H9 (cell line): ENCODE results near the gene YKT6. TPM values are rescaled to one million over a fixed set of nuclear protein-coding genes. Genes with fewer than 3 reads are reported as not detected.

Experiments used
- DNase-seq: peaks from one replicate; pipeline ENCODE4 v3.0.0-alpha.2; 2017
- H2AFZ ChIP-seq: one replicate; pipeline ENCODE4 v1.6.1; 2013; ENCODE audit warnings: mild to moderate bottlenecking, low read length, control low read depth, moderate library complexity
- H2AK5ac ChIP-seq: 2 replicates; pipeline ENCODE4 v1.6.1; 2013; ENCODE audit warnings: low read length, control low read depth, mixed read lengths; ENCODE audit not compliant: insufficient read length
- H2BK120ac ChIP-seq: one replicate; pipeline ENCODE4 v1.6.1; 2013; ENCODE audit warnings: low read depth, mild to moderate bottlenecking, low read length, control low read depth, inconsistent platforms; ENCODE audit not compliant: poor library complexity, severe bottlenecking
- H2BK12ac ChIP-seq: 2 replicates; pipeline ENCODE4 v1.6.1; 2013; ENCODE audit warnings: low read length, control low read depth, mixed read lengths, low read depth; ENCODE audit not compliant: insufficient read length
- H2BK15ac ChIP-seq: 2 replicates; pipeline ENCODE4 v1.6.1; 2013; ENCODE audit warnings: low read depth, low read length, control low read depth
- H2BK20ac ChIP-seq: one replicate; pipeline ENCODE4 v1.6.1; 2013; ENCODE audit warnings: low read depth, mild to moderate bottlenecking, low read length, control low read depth, inconsistent platforms; ENCODE audit not compliant: poor library complexity, severe bottlenecking
- H2BK5ac ChIP-seq: 2 replicates; pipeline ENCODE4 v1.6.1; 2013; ENCODE audit warnings: low read length, control low read depth, mixed read lengths; ENCODE audit not compliant: insufficient read length
- H3K14ac ChIP-seq: 2 replicates; pipeline ENCODE4 v1.6.1; 2013; ENCODE audit warnings: low read length, control low read depth; ENCODE audit not compliant: insufficient read depth
- H3K18ac ChIP-seq: 2 replicates; pipeline ENCODE4 v1.6.1; 2013; ENCODE audit warnings: low read depth, mild to moderate bottlenecking, mixed read lengths, low read length, control low read depth; ENCODE audit not compliant: insufficient read length
- H3K23ac ChIP-seq: 2 replicates; pipeline ENCODE4 v1.6.1; 2013; ENCODE audit warnings: low read length, control low read depth, mixed read lengths, low read depth; ENCODE audit not compliant: insufficient read length
- H3K23me2 ChIP-seq: 2 replicates; pipeline ENCODE4 v1.6.1; 2013; ENCODE audit warnings: low read depth, mild to moderate bottlenecking, mixed read lengths, low read length, control low read depth; ENCODE audit not compliant: insufficient read length, poor library complexity, severe bottlenecking
- H3K27ac ChIP-seq: 2 replicates; pipeline ENCODE4 v1.5.1; 2013; ENCODE audit warnings: low read length, control low read depth, mixed read lengths, low read depth; ENCODE audit not compliant: insufficient read length
- H3K27me3 ChIP-seq: 2 replicates; pipeline ENCODE4 v1.6.1; 2013; ENCODE audit warnings: low read length, control low read depth, inconsistent platforms; ENCODE audit not compliant: insufficient read depth
- H3K4ac ChIP-seq: 2 replicates; pipeline ENCODE4 v1.6.1; 2013; ENCODE audit warnings: low read depth, mild to moderate bottlenecking, control low read depth, inconsistent platforms, low read length, moderate library complexity
- H3K4me1 ChIP-seq: 2 replicates; pipeline ENCODE4 v1.6.1; 2013; ENCODE audit warnings: low read length, control low read depth, inconsistent platforms; ENCODE audit not compliant: insufficient read depth
- H3K4me2 ChIP-seq: 2 replicates; pipeline ENCODE4 v1.6.1; 2013; ENCODE audit warnings: low read length, control low read depth, mixed read lengths; ENCODE audit not compliant: insufficient read length, insufficient read depth
- H3K56ac ChIP-seq: 2 replicates; pipeline ENCODE4 v1.6.1; 2013; ENCODE audit warnings: low read depth, mild to moderate bottlenecking, mixed read lengths, low read length, control low read depth; ENCODE audit not compliant: insufficient read length
- H3K79me1 ChIP-seq: 2 replicates; pipeline ENCODE4 v1.6.1; 2013; ENCODE audit warnings: low read depth, mild to moderate bottlenecking, moderate library complexity, low read length, control low read depth, inconsistent platforms; ENCODE audit not compliant: insufficient read depth, poor library complexity, severe bottlenecking
- H3K79me2 ChIP-seq: 2 replicates; pipeline ENCODE4 v1.6.1; 2013; ENCODE audit warnings: low read length, control low read depth, inconsistent platforms; ENCODE audit not compliant: insufficient read depth
- H3K9ac ChIP-seq: 2 replicates; pipeline ENCODE4 v1.6.1; 2013; ENCODE audit warnings: low read length, control low read depth, mixed read lengths; ENCODE audit not compliant: insufficient read length; ENCODE audit errors: extremely low read depth
- H3K9me3 ChIP-seq: one replicate; pipeline ENCODE4 v1.6.1; 2013; ENCODE audit warnings: low read depth, low read length, inconsistent platforms; ENCODE audit not compliant: control insufficient read depth
- H3T11ph ChIP-seq: one replicate; pipeline ENCODE4 v1.6.1; 2013; ENCODE audit warnings: mild to moderate bottlenecking, low read length, control low read depth, inconsistent platforms
- H4K20me1 ChIP-seq: one replicate; pipeline ENCODE4 v1.6.1; 2013; ENCODE audit not compliant: control insufficient read depth, insufficient read length, insufficient read depth
- H4K5ac ChIP-seq: 2 replicates; pipeline ENCODE4 v1.6.1; 2013; ENCODE audit warnings: low read depth, mild to moderate bottlenecking, mixed read lengths, low read length, control low read depth; ENCODE audit not compliant: insufficient read length
- H4K8ac ChIP-seq: replicated peaks from 2 replicates; pipeline ENCODE4 v1.6.1; 2013; ENCODE audit warnings: low read length, control low read depth, mixed read lengths, low read depth; ENCODE audit not compliant: insufficient read length
- H4K91ac ChIP-seq: 2 replicates; pipeline ENCODE4 v1.6.1; 2013; ENCODE audit warnings: low read depth, mild to moderate bottlenecking, moderate library complexity, mixed read lengths, low read length, control low read depth; ENCODE audit not compliant: insufficient read length
- H3K27ac Mint-ChIP-seq, 3 experiments: 2 replicates in 2 of 3; 3 replicates in 1 of 3; pipeline ENCODE4 v1.8.0; 2020 to 2021; ENCODE audit warnings: mixed read lengths in 3 of 3, mild to moderate bottlenecking in 1 of 3, moderate library complexity in 1 of 3
- H3K27me3 Mint-ChIP-seq: 2 replicates; pipeline ENCODE4 v1.8.0; 2021; ENCODE audit warnings: low read depth, mild to moderate bottlenecking, moderate library complexity, mixed read lengths
- H3K36me3 Mint-ChIP-seq, 3 experiments: 2 replicates in 2 of 3; 3 replicates in 1 of 3; pipeline ENCODE4 v1.8.0; 2020 to 2021; ENCODE audit warnings: low read depth in 3 of 3, mixed read lengths in 3 of 3; ENCODE audit not compliant: insufficient read depth in 1 of 3
- H3K4me1 Mint-ChIP-seq, 2 experiments: 2 replicates each; pipeline ENCODE4 v1.8.0; 2020; ENCODE audit warnings: mixed read lengths in 2 of 2
- H3K4me3 Mint-ChIP-seq, 2 experiments: 2 replicates in 1 of 2; 3 replicates in 1 of 2; pipeline ENCODE4 v1.8.0; 2020 to 2021; ENCODE audit warnings: mild to moderate bottlenecking in 2 of 2, mixed read lengths in 2 of 2, moderate library complexity in 1 of 2
- H3K9me3 Mint-ChIP-seq, 2 experiments: 2 replicates in 1 of 2; 3 replicates in 1 of 2; pipeline ENCODE4 v1.8.0; 2020; ENCODE audit warnings: mild to moderate bottlenecking in 2 of 2, mixed read lengths in 2 of 2, moderate library complexity in 1 of 2
- CTCF ChIP-seq: fragments of 200-600 bp; sonication (generic); conservative IDR thresholded peaks from 3 replicates; pipeline ENCODE4 v1.8.0; 2021; ENCODE audit warnings: antibody characterized with exemption, mild to moderate bottlenecking
- WGBS: extraction: QIAGEN DNeasy Blood & Tissue Kit; methylation state at CpG from one replicate; pipeline ENCODE4 v1.1.7; 2013; ENCODE audit warnings: missing lambda C conversion rate, low lambda C conversion rate, mixed read lengths; ENCODE audit not compliant: insufficient read length; ENCODE audit errors: extremely low coverage; 5-methylcytosine and 5-hydroxymethylcytosine counted together
- total RNA-seq: library from RNA; stranded (reverse); gene quantifications from 2 replicates; pipeline ENCODE4 v1.2.1, GENCODE V29; 2021

YKT6 gene
- total RNA-seq, 1 experiment from 2014 or later: 104 TPM

DNA sequence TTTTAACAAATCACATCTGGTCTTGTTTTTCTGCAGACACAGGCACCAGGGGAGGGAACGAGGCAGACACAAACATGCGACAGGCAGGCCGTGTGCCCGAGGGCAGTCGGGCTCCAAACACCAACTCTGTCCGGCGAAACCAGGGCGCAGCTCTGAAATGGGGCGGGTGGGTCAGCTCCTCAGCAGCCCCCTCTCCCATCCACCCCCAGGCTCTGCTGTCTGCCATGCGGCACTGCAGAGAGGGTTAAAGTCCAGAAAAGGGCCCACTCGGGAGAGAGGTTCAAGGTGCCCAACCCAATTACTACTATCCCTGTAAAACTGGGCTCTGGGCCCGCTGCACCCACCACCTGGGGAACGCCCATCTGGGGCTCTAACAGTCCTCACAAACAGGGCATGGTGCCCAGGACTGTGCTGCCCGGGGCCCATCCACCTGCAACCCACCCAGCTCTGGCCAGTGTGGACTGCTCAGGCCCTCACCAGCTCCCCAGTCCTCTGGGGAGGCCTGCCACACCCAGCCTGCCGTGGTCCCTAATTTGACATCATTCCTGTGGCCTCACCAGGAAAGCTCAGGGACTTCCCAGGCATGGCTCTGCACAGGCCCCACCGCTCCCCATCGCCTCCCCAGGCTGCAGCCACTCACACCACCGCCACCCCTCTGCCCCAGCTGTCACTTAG is 18.7 kb downstream of the YKT6 start:
- Histone ChIP-seq H3K9ac (no peak overlapping the region), H3K9me3 (no peaks in the 10 kb centered on the region), H4K20me1 (no peaks in the 10 kb centered on the region), H3K56ac (no peak overlapping the region), H3T11ph (no peak overlapping the region), H3K18ac (no peak overlapping the region), H2BK15ac (no peak overlapping the region), H3K4me2 (no peak overlapping the region), H3K4ac (no peak overlapping the region), H2AK5ac (no peak overlapping the region), H3K4me1 (no peaks in the 10 kb centered on the region; the same call in 1 of the 2 replicates), H4K91ac (no peak overlapping the region), H2BK5ac (no peak overlapping the region), H4K5ac (no peak overlapping the region), H2BK120ac (no peak overlapping the region), H3K23ac (no peak overlapping the region), H2BK12ac (no peak overlapping the region), H3K27ac (no peak overlapping the region), H3K79me1 (no peaks in the 10 kb centered on the region), H2BK20ac (no peak overlapping the region), H3K27me3 (no peaks in the 10 kb centered on the region), H3K23me2 (no peaks in the 10 kb centered on the region), H3K14ac (no peak overlapping the region), H3K79me2 (no peaks in the 10 kb centered on the region), H4K8ac (no peak overlapping the region), H2AFZ (no peak overlapping the region)
- TF ChIP-seq CTCF: no peak
- Mint-ChIP-seq H3K4me1 (peaks cover 36 to 62% of the 10 kb centered on the region in 2 experiments), H3K27ac (no peak overlapping the region; a peak in 1 of 7 replicates), H3K27me3 (no peaks in the 10 kb centered on the region; the same call in 1 of the 2 replicates), H3K4me3 (no peak overlapping the region), H3K36me3 (peaks cover 0 to under 1% (median 0%) of the 10 kb centered on the region in 3 experiments; a peak in 2 of 7 replicates), H3K9me3 (no peaks in the 10 kb centered on the region; a peak in 1 of 5 replicates)
- DNase-seq: no peak
- no CpG with 5 or more reads among the region's 18 CpGs for WGBS
